Aorta (tissue), 5 donors: ENCODE data around the gene GGACT. TPM values are rescaled to one million over a fixed set of nuclear protein-coding genes. Genes with fewer than 3 reads are reported as not detected.

ENCODE experiments used
- ATAC-seq: fragments of 200-7000 bp; cut with Tn5 transposase; one replicate; pipeline ENCODE4 v1.9.1; 2022; ENCODE audit warnings: moderate library complexity; ENCODE audit not compliant: low FRiP score
- DNase-seq, 2 donors: peaks; one replicate each; pipeline ENCODE4 v3.0.0-alpha.2; 2020
- H3K27ac ChIP-seq, 2 donors: one replicate each; pipeline ENCODE4 v1.5.1; 2013; ENCODE audit warnings: low read length in 2 of 2, mild to moderate bottlenecking in 2 of 2, moderate library complexity in 2 of 2, control low read depth in 1 of 2, inconsistent platforms in 1 of 2, low read depth in 1 of 2
- H3K27me3 ChIP-seq, 2 donors: one replicate each; pipeline ENCODE4 v1.6.1; 2013; ENCODE audit warnings: control low read depth in 1 of 2, low read length in 1 of 2, mild to moderate bottlenecking in 1 of 2, moderate library complexity in 1 of 2; ENCODE audit not compliant: insufficient read depth in 2 of 2, control insufficient read depth in 1 of 2
- H3K36me3 ChIP-seq, 2 donors: one replicate each; pipeline ENCODE4 v1.6.1; 2013; ENCODE audit warnings: control low read depth in 1 of 2, low read length in 1 of 2, mild to moderate bottlenecking in 1 of 2; ENCODE audit not compliant: insufficient read depth in 2 of 2, control insufficient read depth in 1 of 2
- H3K4me1 ChIP-seq, 2 donors: one replicate each; pipeline ENCODE4 v1.6.1; 2013; ENCODE audit warnings: low read length in 2 of 2, control low read depth in 1 of 2, mild to moderate bottlenecking in 1 of 2, moderate library complexity in 1 of 2; ENCODE audit not compliant: insufficient read depth in 2 of 2, control insufficient read depth in 1 of 2
- H3K4me3 ChIP-seq, 2 donors: one replicate each; pipeline ENCODE4 v1.5.1; 2013; ENCODE audit warnings: low read length in 2 of 2, control low read depth in 1 of 2, mild to moderate bottlenecking in 1 of 2
- H3K9me3 ChIP-seq: one replicate; pipeline ENCODE4 v1.6.1; 2013; ENCODE audit warnings: mild to moderate bottlenecking, low read length; ENCODE audit not compliant: control insufficient read depth
- WGBS, 2 donors: extraction: QIAGEN DNeasy Blood & Tissue Kit; methylation state at CpG; one replicate each; pipeline ENCODE4 v1.1.7; 2013; 5-methylcytosine and 5-hydroxymethylcytosine counted together
- intact Hi-C, 2 donors: fragments of 100-400 bp; cut with DNase I; formaldehyde crosslinking; loops; one replicate each; pipeline versions ENCODE4 v1.14.2 to v1.15.0; 2022
- polyA plus RNA-seq, 2 donors: library from polyadenylated mRNA; stranded (reverse); fragments of 200-250 nt; gene quantifications; one replicate each; pipeline ENCODE4 v1.2.3, GENCODE V29; 2013
- total RNA-seq, 2 donors: library from RNA; stranded (reverse); fragmentation: NEBNext Ultra II Directional; extraction: Animal tissue kit (Norgen Biotek cat#: 25700); gene quantifications; one replicate each; pipeline ENCODE4 v1.2.1, GENCODE V29; 2021
- donor health status: healthy with polysubstance abuse.
- donor health status: Bipolar disorder and iron deficiency.
- donor health status: DM: no; HTN: no; CAD: no.
- donor health status: DM: no; HTN: no; CAD: no.
- donor health status: DM: yes; HTN: yes; CAD: no.

The GGACT gene
- total and polyA plus RNA-seq, 4 donors: 0.75 to 5.3 (median 2.8) TPM

- Histone ChIP-seq H3K4me1 (no peaks in the 10 kb centered on the region), H3K9me3 (no peaks in the 10 kb centered on the region), H3K36me3 (no peaks in the 10 kb centered on the region), H3K27me3 (no peaks in the 10 kb centered on the region), H3K27ac (no peak overlapping the region), H3K4me3 (no peak overlapping the region)
- WGBS, 2 donors: 97% methylated on average over 59 to 60 of the region's 60 CpGs
- intact Hi-C loops: no loop called here
- ATAC-seq: no peak
- DNase-seq: no peak
Observed at GRCh38 chr13:100532090-100532766, 56.4 kb downstream of the GGACT start.

DNA sequence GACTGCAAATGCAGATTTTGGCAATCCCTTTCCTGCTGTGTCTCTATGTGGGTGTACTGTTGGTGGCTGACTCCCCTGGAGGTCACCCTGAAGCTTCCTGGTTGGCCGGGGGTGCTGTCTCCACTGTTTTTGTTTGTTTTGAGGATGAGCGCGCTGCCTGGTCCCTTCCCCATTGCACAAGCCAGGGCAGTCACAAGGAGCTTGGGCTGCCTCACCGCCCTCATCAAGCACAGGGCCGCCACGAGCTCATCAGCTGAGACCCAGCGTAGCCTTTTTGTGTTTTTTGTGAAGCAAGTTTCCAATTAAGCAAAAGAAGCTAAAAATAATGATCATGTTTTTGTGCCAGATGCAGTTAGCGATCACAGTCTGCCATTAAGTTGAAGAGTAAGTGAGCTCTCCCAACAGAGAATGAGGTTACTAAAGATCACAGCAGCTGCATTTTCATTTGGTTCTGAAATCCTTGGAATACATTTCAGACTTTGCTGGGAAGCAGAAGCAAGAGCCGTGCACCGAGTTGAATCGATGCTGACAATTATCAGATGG, 57.8 kb downstream of the GGACT start:
- Histone ChIP-seq H3K4me3 (no peak overlapping the region), H3K9me3 (no peaks in the 10 kb centered on the region), H3K4me1 (no peaks in the 10 kb centered on the region), H3K36me3 (no peaks in the 10 kb centered on the region), H3K27ac (no peak overlapping the region), H3K27me3 (no peaks in the 10 kb centered on the region)
- intact Hi-C loops: no loop called here
- DNase-seq (no peak), ATAC-seq (peak; percentile 59)
- WGBS, 2 donors: 87 to 91% methylated on average over 11 of the region's 11 CpGs

DNA sequence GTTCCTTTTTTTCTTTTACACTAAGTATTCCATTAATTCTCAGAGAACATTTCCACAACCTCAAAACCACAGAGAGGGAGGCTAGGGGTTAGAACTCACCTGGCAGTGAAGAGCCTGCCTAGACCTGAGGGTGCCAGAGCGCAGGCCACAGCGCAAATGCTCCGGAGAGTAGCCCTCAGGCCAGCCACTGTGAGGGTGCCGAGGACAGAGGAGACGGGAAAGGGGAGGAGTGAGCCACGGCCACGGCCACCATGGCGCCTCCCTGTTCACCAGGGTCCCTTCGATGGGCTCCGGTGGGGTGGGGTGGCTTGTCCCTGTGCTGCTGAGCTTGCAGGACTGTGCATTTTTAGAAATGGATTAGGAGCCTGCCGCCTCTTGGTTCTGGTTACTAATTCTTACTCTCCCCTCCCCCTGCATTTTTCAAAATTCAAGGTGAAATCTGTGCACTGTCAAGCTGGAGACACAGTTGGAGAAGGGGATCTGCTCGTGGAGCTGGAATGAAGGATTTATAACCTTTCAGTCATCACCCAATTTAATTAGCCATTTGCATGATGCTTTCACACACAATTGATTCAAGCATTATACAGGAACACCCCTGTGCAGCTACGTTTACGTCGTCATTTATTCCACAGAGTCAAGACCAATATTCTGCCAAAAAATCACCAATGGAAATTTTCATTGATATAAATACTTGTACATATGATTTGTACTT, 58.8 kb downstream of the GGACT start:
- Histone ChIP-seq H3K27me3 (no peaks in the 10 kb centered on the region), H3K36me3 (no peaks in the 10 kb centered on the region), H3K4me1 (no peaks in the 10 kb centered on the region), H3K27ac (no peak overlapping the region), H3K4me3 (no peak overlapping the region), H3K9me3 (no peaks in the 10 kb centered on the region)
- WGBS, 2 donors: 95 to 97% methylated on average over 14 to 15 of the region's 15 CpGs
- ATAC-seq (no peak), DNase-seq (no peak)
- intact Hi-C loops: no loop called here

DNA sequence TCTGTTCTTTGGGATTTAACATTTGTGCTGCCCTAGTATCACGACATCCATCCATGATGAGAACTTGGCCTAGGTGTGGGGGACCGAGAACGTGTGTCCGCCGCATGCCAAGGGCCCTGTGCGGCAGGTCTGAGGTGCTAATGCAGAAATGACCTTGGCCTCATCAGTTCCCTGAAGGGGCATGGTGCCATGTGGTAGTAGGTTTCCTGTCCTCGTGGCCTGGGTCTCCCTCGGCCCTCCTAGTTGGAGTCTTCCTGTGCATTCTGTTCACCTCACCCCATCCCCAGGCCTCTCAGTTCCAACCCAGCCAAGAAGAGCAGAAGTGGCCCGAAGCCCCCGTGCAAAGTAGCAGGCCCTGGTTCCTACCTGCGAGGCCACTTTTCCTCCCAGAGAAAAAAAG, 59.8 kb downstream of the GGACT start:
- DNase-seq (no peak), ATAC-seq (no peak)
- Histone ChIP-seq H3K4me1 (no peaks in the 10 kb centered on the region), H3K4me3 (no peak overlapping the region), H3K27ac (no peak overlapping the region), H3K36me3 (no peaks in the 10 kb centered on the region), H3K27me3 (no peaks in the 10 kb centered on the region), H3K9me3 (no peaks in the 10 kb centered on the region)
- intact Hi-C loops: no loop called here
- 94 to 95% methylated on average over 11 of the region's 11 CpGs for WGBS, 2 donors

DNA sequence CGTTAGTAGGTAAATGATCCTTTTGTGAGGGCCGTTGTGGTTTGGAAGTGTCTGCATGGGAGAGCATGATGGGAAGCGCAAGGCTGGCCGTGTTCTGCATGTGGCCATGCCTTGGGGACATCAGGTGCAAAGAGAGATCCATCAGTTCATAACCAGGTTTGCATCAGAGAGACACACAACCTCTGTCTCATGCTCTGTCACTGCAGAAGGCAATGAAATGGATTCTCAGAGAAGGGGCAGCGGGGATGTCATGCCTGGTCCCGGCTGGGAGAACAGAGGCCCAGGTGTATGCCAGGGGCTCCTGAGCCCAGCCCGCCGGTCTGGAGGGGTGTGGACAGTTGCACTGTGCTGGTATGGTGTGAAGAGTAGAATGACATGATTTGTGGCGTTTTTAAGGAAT, 60.2 kb downstream of the GGACT start:
- no peak for DNase-seq
- no peaks in the 10 kb centered on the region for H3K27me3 ChIP-seq
- 94 to 95% methylated on average over 9 of the region's 9 CpGs for WGBS, 2 donors

GRCh38 chr13:100527644-100528043, 60.9 kb downstream of the GGACT start:
- Histone ChIP-seq H3K27me3 (no peaks in the 10 kb centered on the region), H3K4me3 (no peak overlapping the region), H3K36me3 (no peaks in the 10 kb centered on the region), H3K27ac (no peak overlapping the region), H3K9me3 (no peaks in the 10 kb centered on the region), H3K4me1 (no peaks in the 10 kb centered on the region)
- no peak for DNase-seq
- intact Hi-C loops: no loop called here
- 90 to 94% methylated on average over 9 of the region's 9 CpGs for WGBS, 2 donors
- no peak for ATAC-seq

More for the DNA sequence above, 60.2 kb downstream of the GGACT start:
- no peaks in the 10 kb centered on the region for H3K9me3 ChIP-seq
- no peak overlapping the region for H3K27ac ChIP-seq
- intact Hi-C loops: no loop called here
- no peaks in the 10 kb centered on the region for H3K4me1 ChIP-seq
- no peak for ATAC-seq
- H3K36me3 ChIP-seq: no peaks in the 10 kb centered on the region
- no peak overlapping the region for H3K4me3 ChIP-seq

DNA sequence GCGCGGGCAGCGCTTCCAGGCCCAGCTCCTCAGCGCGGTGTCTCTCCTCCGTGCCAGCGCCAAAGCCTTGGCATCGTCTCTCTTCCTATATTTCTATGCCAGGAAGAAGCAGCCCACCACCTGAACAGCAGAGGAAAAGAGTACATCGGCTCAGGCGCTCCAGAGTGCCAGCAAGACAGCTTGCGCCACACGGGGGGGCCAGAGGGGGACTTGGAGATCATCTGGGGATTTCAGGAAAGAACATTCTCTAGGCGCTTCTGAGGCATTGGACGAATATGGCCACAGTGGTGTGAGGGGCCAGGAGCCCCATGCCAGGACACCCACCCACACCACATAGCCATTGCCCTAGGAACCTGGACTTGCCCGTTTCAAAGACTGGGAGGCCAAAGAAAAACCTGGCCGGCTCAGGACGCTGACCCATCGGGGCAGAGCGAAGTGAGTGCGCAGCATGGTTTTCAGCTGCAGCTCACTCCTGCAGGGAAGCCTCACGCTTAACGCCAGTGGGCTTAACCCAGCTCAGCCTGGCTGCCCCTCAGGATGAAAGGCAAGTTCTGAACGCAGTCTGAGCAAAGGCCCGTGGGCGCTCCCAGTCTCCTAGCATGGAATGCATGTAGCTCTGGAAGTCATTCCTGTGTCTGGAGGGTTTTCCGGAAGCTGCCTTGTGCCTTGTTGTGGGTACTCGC, 62.1 kb downstream of the GGACT start:
- H3K4me1 ChIP-seq: no peaks in the 10 kb centered on the region
- 89 to 91% methylated on average over 27 of the region's 27 CpGs for WGBS, 2 donors
- no peak for ATAC-seq
- H3K27me3 ChIP-seq: no peaks in the 10 kb centered on the region
- no peaks in the 10 kb centered on the region for H3K36me3 ChIP-seq
- H3K4me3 ChIP-seq: no peak overlapping the region
- H3K9me3 ChIP-seq: no peaks in the 10 kb centered on the region
- no peak for DNase-seq
- H3K27ac ChIP-seq: no peak overlapping the region
- intact Hi-C loops: no loop called here

GRCh38 chr13:100525453-100526317, 62.9 kb downstream of the GGACT start:
- Histone ChIP-seq H3K4me1 (no peaks in the 10 kb centered on the region), H3K27me3 (no peaks in the 10 kb centered on the region), H3K27ac (no peak overlapping the region), H3K36me3 (no peaks in the 10 kb centered on the region), H3K9me3 (no peaks in the 10 kb centered on the region), H3K4me3 (no peak overlapping the region)
- intact Hi-C loops: no loop called here
- ATAC-seq: no peak
- no peak for DNase-seq
- WGBS, 2 donors: 87 to 93% methylated on average over 17 of the region's 17 CpGs
